ENCODE data around the gene BOLA1.
A peak's percentile ranks its signal among the peaks of the same experiment; 100 is the strongest.
"Not testable (repeated sequence)": the region's sequence is repeated elsewhere in the genome, so short reads cannot be mapped to it uniquely, and the experiment has no call there.

BOLA1 gene, protein sequence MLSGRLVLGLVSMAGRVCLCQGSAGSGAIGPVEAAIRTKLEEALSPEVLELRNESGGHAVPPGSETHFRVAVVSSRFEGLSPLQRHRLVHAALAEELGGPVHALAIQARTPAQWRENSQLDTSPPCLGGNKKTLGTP

DNA sequence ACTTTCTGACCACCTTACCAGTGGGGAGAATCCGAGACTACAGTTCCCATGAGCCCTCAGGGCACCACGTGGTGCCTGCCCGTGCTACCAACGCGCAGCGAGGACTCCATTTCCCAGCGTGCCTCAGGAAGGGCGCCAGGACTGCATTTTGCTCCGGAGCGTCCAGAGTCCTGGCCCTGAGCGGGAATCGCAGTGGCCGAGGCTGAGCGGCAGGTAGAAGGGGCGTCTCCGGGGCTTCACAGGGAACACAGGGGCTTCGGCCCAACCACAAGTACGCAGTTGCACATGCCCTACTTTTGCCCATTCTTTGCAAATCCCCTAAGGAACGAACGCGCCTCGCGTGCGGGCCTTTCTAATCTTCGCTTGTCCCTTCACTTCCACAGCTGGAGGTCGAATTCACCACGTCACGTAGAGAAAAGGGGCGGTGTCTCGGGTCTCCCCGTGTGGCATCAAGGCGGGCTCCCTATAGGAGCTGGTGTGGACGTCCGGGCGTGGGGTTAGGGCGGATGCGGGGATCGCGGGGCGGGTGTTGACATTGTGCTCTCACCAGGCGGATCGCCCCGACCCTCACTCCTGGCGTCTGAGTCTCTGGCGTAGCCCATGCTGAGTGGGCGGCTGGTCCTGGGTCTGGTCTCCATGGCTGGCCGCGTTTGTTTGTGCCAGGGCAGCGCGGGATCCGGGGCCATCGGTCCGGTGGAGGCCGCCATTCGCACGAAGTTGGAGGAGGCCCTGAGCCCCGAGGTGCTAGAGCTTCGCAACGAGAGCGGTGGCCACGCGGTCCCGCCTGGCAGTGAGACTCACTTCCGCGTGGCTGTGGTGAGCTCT is at the start of gene BOLA1:
BOLA1 (plus strand) TSS at position 109 of the 825 bp plus-strand sequence; CDS start at position 601, 492 bp downstream.
- DNase-seq: peak; percentile 91

DNA sequence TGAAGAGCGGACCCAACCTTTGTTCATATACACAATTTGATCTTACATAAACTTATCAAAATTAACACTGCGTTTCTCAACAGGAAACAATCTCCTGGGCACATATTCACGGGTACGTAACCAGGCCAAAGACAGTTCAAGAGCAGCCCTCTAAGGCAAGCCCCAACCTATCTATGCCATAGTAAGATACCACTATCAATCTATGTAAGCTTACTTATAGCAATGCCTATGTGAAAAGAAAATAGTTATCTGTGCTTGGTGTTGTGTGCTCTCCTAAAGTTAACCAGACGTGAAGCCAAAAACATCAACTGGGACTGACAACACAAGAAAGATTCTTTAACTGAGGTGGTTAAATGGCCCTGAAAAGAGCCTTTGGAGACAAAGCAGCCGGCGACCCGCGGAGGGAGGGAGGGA is 49.4 kb upstream of the BOLA1 start:
- DNase-seq: peak; percentile 4

DNA sequence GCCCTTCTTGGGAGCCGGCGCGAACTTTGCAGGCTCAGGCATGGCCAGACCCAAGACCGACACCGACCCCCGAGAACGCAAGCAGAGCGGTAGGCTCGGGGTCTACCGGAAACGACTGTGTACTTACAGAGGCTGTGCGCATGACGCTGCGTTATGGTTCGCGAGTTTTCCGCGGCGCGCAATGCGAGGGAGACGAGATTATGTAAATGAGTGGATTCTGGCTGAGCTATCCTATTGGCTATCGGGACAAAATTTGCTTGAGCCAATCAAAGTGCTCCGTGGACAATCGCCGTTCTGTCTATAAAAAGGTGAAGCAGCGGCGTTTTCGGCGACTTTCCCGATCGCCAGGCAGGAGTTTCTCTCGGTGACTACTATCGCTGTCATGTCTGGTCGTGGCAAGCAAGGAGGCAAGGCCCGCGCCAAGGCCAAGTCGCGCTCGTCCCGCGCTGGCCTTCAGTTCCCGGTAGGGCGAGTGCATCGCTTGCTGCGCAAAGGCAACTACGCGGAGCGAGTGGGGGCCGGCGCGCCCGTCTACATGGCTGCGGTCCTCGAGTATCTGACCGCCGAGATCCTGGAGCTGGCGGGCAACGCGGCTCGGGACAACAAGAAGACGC is 48.5 kb upstream of the BOLA1 start:
- not testable (repeated sequence) for DNase-seq

DNA sequence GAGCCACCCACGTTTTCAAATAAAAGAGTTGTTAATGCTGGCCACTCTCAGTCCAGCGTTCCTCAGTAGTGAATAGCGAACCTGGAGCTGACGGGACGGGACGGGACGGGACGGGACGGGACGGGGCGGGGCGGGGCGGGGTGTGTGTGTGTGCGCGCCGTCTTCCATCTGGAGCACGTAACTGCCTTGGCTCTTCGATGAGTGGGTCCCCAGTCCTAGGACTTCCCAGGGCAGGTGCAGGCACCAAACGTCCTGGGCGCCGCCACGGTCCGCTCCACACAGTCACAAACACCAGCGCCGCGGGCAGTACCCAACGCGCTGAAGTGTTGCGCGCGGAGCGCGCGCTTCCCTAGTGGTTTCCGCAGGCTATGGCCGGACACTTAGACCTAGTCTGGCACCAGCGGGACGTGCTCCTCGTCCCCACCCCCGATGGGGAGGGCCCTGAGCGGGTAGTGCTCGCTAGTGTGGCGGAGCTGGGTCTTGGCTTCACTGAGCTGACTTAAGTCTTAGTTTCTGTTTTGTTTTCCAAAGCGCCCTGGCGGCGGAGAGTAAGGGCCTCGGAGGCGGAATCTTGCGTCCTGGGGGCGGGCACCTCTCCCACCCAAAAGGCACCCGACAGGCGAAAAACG is 47.7 kb upstream of the BOLA1 start:
- DNase-seq: not testable (repeated sequence)

DNA sequence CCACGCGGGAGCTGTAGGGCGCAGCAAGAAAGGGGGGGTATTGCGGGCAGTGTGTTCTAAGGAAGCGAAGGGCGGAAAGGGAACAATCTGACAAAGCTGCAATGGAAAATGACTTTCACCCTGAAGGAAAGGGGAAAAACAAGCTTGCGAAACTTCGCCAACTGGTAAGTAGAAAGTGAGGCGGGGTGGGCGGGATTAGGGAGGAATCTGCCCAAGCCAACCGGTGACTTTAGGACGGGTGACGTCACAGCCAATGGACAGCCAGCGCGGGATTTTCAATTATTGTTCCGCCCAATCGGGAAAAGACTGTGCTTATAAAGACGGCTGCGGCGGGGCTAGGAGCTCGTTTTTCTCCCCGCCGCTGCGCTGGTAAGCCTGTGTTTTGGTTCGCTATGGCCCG is 47.1 kb upstream of the BOLA1 start:
- DNase-seq: not testable (repeated sequence)

DNA sequence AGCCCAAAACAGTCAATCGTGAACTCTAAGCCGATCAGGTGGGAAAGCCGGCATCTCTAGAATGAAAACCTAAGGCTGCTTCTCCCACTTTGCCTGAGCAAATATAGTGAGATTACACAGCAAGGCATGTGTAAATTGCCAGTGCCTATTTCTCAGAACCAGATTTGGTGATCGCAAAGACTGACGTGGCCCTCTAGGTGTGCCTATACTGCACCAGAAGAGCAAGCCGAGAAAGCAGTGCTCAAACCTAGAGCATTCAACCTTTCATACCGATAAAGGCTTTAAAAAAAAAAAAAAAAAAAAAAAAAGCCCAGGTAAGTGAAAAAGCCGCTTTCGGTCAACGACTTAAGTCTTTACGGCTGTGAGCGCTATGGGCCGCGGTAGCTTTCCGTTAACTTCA is 39.1 kb upstream of the BOLA1 start:
- not testable (repeated sequence) for DNase-seq

DNA sequence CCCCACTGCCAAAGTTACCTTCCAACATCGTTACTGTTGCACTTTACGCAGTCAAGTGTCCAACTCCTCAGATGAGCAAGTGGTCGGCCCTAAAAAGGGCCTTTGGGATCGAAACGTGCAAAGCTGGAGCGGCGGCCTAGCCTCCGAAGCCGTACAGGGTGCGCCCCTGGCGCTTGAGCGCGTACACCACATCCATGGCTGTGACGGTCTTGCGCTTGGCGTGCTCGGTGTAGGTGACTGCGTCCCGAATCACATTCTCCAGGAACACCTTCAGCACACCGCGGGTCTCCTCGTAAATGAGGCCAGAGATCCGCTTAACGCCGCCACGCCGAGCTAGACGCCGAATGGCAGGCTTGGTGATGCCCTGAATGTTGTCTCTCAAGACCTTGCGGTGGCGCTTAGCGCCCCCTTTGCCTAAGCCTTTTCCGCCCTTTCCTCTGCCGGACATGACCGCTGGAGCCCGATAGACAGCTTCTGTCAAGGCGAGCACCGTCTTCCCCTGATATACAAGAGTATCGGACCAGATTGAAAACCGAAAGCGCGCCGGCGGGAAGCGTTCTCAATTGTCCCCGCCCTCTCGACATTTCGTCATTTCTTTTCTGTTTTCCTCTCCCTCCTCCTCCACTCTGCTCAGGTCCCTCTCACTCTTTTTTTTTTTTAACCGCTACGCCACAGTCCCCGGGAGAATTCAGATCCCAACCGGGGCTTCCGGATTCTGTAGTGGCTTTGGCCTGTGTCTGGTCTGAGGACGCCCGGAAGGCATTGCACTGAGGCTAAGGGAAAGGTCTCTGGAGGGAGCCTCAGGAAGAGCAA is 38.5 kb upstream of the BOLA1 start:
- not testable (repeated sequence) for DNase-seq

DNA sequence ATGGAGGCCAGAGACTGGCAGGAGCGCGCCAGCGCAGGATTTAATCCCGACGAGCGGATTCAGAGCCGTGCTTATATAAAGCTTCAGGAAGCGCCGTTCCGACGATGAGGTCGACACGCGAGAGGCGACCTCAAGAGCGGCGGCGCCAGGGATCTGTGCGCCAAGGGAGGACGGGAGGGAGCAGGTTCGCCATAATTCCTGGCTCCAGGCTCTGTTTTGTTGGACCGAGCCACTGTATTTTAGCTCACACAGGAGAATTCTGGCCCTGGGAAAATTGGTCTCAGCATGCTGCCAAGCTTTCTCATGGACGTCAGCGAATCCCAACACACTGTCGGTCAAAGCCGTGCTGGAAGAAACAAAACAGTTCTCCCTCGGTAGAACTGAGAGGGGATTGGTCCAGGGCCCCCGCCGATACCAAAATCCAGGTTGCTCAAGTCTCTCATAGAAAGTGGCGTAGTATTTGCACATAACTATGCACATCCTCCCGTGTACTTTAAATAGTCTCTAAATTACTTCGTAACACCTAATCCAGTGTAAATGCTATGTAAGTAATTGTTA is 37.8 kb upstream of the BOLA1 start:
- DNase-seq: not testable (repeated sequence)

DNA sequence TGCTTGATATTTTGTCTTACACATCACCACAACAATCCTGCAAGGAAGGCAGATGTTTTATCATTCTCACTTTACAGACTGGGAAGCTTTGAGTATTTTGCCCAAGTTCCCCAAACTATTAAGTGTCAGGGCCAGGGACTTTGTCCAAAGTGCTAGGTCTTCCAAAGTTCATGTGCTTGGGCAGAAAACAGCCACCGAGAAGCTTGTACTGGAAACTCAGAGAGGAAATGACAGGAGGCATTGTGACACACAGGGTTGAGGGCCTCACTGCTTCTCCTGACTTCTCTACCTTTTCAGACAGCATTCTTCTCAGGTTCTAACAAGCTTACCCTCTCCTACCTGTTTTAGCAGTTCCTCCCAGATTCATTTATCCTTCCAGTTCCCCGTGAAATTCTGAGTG is 32.5 kb upstream of the BOLA1 start:
- not testable (repeated sequence) for DNase-seq

DNA sequence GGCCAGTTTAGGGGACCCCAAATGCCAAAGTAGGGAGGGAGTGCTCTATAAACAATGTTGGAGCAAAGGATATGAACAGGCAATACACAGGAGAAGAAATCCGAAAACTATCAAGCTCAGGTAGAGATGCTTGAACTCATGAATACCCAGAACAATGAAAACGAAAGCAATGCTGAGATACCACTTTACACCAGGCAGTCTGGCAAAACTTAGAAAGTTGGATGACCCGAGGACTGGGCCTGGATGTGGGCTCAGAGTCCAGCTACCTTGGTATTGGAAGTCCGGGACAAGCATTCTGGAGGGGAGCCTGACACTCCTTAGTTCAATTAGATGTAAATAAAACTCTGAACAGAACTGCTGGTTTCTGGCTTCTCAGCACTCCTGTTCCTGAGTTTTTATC is 26.3 kb upstream of the BOLA1 start:
- not testable (repeated sequence) for DNase-seq

DNA sequence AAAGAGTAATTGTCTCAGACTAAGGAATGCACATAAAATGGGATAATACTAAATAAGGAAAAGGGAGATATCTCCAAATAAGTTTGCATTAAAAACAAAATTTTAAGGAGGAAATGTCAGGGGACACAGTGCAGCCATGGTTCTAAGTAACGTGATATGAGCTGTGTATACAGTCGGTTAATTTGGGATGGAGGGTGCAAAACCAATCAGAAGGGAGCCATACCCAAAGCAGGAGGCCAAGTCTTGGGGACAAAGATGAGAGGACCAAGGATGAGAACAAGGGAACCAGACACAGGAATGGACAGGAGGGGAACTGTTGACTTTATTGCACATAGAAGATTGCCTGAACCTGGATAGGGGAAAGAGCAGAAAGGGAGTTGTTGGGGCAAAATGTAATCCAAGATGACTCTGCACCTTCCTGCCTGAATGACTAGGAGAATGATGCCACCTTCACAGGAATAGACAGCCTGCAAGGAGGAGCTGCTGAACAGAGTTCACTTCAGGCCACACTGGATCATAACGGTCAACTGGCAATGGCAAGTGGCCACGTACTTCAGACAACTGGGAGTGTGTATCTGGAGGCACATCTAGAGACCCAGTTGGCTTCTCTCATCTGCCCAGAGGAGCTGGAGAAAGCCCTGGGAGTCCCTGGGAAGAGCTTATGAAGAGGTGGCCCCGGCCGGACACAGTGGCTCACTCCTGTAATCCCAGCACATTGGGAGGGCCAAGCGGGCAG is 22.0 kb upstream of the BOLA1 start:
- DNase-seq: no peak

DNA sequence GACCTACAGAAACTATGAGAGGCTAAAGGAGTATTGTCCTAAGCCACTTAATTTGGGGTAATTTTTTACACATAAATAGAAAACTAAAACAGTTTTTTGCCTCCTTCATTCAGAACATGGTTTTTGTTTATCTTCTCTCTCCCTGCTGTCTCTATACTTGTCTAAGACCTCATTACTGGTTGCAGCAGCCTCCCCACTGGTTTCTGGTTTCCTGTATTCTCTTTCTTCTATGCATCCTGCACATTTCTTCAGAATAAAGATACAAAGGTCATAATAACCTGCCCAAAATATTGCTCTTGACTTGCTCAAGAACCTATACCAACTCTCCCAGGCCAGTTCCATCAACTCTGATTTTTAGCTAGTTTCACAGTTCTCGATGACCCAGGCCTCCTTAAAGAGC is 19.8 kb upstream of the BOLA1 start:
- no peak for DNase-seq

DNA sequence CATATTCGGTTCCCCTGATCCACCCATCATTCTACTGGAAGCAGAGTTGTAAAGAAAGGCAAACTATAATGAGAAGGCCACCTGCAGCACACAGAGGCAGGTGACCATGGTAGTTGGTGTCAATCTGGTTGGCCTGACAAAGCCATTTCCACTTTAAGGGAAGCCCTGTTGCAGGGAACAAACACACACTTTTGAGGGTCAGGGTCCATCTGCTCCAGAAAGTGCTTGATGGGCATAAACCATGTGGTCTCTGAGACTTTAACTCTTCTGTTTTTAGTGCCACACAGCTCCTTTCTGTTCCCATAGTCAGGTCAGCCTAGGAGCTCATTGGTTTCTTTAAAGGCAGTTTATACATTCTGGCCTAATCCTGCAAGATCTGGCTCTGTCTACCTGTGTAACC is 17.5 kb upstream of the BOLA1 start:
- DNase-seq: no peak

DNA sequence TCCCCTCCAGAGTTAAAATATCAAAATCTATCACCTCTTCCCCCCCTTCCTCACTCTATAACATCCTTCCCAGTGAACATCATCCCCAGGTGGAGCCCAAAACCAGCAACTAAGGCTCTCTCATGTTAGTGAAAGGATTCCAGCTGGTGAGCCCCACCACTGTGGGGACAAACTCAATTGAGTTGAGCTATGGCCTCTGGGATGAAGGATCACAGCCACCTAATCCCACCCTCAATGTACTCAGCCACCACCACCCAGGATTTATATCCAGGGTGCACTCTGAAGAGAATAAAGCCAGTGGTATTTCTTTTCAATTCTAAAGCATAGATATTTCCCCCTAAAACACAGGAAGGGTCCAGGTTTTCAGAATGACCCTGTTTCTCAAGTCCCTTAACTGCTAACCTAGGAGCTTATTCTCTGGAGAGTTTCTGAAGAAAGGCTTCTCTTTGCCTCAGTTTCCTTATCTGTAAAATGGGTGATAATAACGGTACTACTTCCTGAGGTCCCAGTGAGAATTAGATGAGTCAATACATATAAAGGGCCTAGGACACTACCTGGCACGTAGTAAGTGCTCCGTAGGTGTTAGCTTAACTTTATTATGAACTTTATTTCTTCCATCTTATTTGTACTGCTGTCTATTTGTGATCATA is 15.6 kb upstream of the BOLA1 start:
- no peak for DNase-seq

DNA sequence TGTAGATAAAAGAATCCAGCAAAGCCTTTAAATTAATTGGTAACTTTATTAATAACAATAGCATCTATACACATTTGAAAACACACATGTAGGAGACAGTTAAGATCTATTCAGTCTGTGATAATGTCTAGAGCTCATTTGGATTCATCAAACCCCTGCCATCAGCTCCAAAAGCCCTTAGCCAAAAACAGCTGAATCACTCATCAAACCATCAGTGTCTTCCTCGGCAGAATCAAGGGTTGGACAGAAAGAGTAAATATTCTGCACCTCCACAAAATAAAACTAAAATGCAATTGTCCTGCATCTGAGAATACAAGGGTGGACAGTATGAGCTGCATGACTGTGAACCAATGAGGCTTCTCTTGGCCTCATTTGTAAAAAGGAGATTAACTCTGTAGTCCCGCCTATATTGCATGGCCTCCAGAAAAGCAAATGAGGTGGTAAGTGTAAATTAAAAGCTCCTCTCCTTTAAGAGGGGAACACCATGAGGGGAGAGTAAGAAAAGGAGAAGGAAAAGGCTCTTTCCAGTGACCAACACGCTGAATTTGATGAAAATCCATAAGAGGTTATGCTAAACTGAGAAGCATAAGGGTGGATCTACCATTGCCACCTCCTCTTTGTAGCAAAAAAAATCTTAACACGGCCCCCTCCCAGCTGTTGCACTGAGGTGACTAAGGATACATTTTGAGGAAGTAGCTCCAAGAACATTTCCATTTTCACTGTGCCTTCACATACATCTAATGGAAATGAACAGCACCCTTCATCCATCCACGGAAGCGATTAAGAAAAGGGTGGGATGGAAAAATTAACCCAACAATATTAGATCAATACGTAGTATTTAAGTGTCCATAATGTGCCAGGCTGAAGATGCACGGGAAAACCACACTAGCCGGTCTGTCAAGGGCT is 14.7 kb upstream of the BOLA1 start:
- peak; percentile 47 for DNase-seq

DNA sequence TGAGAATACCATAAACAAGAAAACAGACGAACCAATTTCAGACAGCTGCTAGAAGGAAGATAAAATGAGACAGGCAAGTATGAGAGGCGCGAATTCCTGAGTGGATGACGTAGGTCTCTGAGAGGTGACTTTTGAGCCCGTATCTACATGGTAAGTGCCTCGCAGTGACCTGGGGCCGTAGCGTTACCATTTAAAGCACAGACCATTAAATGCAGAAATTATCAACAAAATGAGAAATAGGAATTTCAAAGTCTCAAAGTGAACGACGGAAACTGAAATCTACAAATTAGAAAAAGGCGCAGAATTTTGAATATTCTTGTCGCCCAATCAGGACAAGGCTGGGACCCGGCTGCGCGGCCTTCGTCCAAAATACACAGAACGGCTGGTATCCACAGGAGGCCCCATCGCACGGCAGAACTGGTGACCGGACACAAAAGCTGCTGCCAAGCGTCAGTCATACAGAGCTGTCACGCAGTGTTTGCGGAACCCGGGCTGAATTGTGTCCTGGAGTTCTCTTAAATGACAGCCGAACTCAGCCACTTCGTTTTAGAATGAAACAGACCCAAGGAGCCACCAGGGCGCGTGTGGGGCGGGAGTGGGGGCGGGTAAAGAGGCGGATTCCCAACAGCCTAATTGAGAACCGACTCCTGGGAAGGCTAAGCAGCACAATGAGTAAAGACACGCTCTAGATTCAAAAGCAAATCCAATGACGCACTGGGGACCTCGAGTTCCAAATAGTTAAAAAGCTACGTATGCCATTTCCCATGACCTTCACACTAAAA is 13.8 kb upstream of the BOLA1 start:
- DNase-seq: peak; percentile 80

DNA sequence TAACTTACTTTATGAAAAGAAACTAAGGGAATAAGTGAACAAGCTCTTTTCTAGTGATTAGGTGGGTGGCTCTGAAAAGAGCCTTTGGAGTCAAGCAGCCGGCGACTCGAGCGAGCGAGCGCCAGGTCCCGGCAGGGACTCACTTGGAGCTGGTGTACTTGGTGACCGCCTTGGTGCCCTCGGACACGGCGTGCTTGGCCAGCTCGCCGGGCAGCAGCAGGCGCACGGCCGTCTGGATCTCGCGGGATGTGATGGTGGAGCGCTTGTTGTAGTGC is 13.3 kb upstream of the BOLA1 start:
- DNase-seq: not testable (repeated sequence)

DNA sequence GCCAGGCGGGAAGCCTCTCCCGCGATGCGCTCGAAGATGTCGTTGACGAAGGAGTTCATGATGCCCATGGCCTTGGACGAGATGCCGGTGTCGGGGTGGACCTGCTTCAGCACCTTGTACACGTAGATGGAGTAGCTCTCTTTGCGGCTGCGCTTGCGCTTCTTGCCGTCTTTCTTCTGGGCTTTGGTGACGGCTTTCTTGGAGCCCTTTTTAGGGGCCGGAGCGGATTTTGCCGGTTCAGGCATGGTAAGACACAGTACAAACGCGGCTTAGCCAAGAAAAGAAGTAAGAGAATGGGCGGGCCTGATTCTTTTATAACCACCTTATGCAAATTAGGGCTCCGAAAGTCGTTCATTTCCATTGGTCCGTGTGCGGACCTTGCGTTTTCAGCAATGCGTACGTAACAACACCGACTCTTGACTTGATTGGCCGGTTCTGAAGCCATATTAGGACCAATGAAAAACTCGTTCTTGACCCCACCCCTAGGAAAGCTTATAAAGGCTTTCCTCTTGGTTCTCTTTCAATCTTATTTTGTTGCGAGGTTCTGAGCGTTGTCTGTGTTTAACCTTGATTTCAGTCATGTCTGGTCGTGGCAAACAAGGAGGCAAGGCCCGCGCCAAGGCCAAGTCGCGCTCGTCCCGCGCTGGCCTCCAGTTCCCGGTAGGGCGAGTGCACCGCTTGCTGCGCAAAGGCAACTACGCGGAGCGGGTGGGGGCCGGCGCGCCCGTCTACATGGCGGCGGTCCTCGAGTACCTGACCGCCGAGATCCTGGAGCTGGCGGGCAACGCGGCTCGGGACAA is 12.8 kb upstream of the BOLA1 start:
- peak; percentile 100 for DNase-seq

DNA sequence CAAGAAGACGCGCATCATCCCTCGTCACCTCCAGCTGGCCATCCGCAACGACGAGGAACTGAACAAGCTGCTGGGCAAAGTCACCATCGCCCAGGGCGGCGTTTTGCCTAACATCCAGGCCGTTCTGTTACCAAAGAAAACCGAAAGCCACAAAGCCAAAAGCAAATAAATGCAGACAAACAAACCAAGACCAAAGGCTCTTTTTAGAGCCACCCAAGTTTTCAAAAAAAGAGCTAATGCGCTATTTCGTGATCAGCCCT is 12.2 kb upstream of the BOLA1 start:
- not testable (repeated sequence) for DNase-seq
